Measurements from ENCODE around the gene KLF16.

DNA sequence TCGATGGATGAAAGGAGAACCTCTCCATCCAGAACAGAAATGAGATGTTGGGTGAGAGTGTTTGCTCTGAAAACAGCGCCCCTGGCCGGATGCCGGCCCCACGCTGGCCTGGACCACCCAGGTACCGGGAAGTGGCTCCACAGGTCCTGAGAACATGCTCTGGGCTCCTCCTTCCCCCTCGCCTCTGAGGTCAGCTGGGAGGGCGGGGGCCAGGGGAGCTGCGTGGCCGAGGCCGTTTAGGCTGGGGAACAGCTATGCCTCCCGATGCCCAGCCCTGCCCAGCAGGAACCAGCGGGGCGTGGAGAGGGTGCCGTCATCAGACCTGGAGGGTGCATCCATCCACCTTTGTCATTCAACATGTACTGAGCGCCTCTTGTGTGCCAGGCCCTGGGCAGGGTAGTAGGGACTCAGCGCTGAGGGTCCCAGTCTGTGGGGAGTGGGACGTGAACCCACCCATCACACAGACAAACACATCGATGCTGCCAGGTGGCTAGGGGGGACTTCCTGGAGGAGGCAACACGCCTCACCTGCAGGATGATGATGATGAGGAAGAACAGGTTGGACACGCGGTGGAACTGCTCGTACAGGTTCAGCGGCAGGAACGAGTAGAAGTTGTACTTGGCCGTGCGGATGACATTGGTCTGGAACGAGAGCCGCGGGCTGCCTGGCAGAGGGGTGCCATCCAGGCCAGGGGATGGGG is 55.5 kb downstream of the KLF16 start:
- TF ChIP-seq, protein P1, sequence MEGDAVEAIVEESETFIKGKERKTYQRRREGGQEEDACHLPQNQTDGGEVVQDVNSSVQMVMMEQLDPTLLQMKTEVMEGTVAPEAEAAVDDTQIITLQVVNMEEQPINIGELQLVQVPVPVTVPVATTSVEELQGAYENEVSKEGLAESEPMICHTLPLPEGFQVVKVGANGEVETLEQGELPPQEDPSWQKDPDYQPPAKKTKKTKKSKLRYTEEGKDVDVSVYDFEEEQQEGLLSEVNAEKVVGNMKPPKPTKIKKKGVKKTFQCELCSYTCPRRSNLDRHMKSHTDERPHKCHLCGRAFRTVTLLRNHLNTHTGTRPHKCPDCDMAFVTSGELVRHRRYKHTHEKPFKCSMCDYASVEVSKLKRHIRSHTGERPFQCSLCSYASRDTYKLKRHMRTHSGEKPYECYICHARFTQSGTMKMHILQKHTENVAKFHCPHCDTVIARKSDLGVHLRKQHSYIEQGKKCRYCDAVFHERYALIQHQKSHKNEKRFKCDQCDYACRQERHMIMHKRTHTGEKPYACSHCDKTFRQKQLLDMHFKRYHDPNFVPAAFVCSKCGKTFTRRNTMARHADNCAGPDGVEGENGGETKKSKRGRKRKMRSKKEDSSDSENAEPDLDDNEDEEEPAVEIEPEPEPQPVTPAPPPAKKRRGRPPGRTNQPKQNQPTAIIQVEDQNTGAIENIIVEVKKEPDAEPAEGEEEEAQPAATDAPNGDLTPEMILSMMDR (IDR thresholded peaks at IDR 0.05) = no peak
- TF ChIP-seq POLR2A (IDR thresholded peaks at IDR 0.05) (no peak), POLR2AphosphoS5 (IDR thresholded peaks at IDR 0.05) (no peak), EP300 (IDR thresholded peaks at IDR 0.05; ENCODE audit: low read depth) (no peak)
